Measurements from ENCODE around the gene CIZ1. TPM values are rescaled to one million over a fixed set of nuclear protein-coding genes. Genes with fewer than 3 reads are reported as not detected.

The CIZ1 gene
- total RNA-seq, 1 experiment from 2014 or later: 133 TPM

- Mint-ChIP-seq H3K27me3 (ENCODE audit: insufficient read depth, unreplicated experiment) (peaks cover 20% of the 10 kb centered on the region), H3K9me3 (ENCODE audit: unreplicated experiment) (no peaks in the 10 kb centered on the region), H3K27ac (ENCODE audit: low read depth, unreplicated experiment) (no peak overlapping the region), H3K36me3 (ENCODE audit: insufficient read depth, unreplicated experiment) (no peaks in the 10 kb centered on the region), H3K4me3 (ENCODE audit: unreplicated experiment) (no peak overlapping the region), H3K4me1 (ENCODE audit: insufficient read depth, unreplicated experiment) (no peaks in the 10 kb centered on the region)
- POLR2A ChIA-PET: no interaction called here
- DNase-seq (ENCODE audit: unreplicated experiment): no peak
- CTCF ChIA-PET: interaction anchor here (0.6 kb wide), 2 partner anchors 11 to 434 kb away, joined by 3 read pairs; no protein-coding TSS in a partner anchor
- intact Hi-C loops (cut with micrococcal nuclease): no loop called here
- no TSS peak for BruUV-seq (replicated peaks)
- TF ChIP-seq CTCF (IDR thresholded peaks at IDR 0.05; ENCODE audit: unreplicated experiment): no peak
Measured at GRCh38 chr9:128201441-128202369, 10.3 kb upstream of the CIZ1 start.

- no TSS peak for BruUV-seq (replicated peaks)
- peaks cover 4% of the 10 kb centered on the region for H3K4me1 Mint-ChIP-seq (ENCODE audit: insufficient read depth, unreplicated experiment)
- H3K4me3 Mint-ChIP-seq (ENCODE audit: unreplicated experiment): peak overlapping the region; percentile 91
- POLR2A ChIA-PET: interaction anchor here (1.4 to 2.0 kb wide), 3 partner anchors 23 to 148 kb away, joined by 3 to 7 read pairs (median 4); no protein-coding TSS in a partner anchor
- H3K36me3 Mint-ChIP-seq (ENCODE audit: insufficient read depth, unreplicated experiment): peaks cover 15% of the 10 kb centered on the region
- H3K27me3 Mint-ChIP-seq (ENCODE audit: insufficient read depth, unreplicated experiment): no peaks in the 10 kb centered on the region
- no peak for TF ChIP-seq CTCF (IDR thresholded peaks at IDR 0.05; ENCODE audit: unreplicated experiment)
- intact Hi-C loops (cut with micrococcal nuclease): loop anchor here (5.0 kb wide), 1 partner anchor 66 kb away; the partner anchor contains the start of gene PTGES2
- no peak overlapping the region for H3K27ac Mint-ChIP-seq (ENCODE audit: low read depth, unreplicated experiment)
- DNase-seq (ENCODE audit: unreplicated experiment): no peak
- CTCF ChIA-PET: interaction anchor here (0.6 to 1.1 kb wide), 2 partner anchors 10 to 81 kb away, joined by 3 read pairs; no protein-coding TSS in a partner anchor
- H3K9me3 Mint-ChIP-seq (ENCODE audit: unreplicated experiment): no peaks in the 10 kb centered on the region
Measured at GRCh38 chr9:128193469-128194096, 2.2 kb upstream of the CIZ1 start.

GRCh38 chr9:128192601-128193371 lies 1.4 kb upstream of the CIZ1 start:
- CTCF ChIA-PET: interaction anchor here (0.6 to 1.1 kb wide), 3 partner anchors 9 to 80 kb away, joined by 3 to 4 read pairs (median 3); no protein-coding TSS in a partner anchor

More at GRCh38 chr9:128192601-128193371, 1.4 kb upstream of the CIZ1 start:
- peak; percentile 79 for DNase-seq (ENCODE audit: unreplicated experiment)
- H3K27me3 Mint-ChIP-seq (ENCODE audit: insufficient read depth, unreplicated experiment): no peaks in the 10 kb centered on the region
- H3K4me3 Mint-ChIP-seq (ENCODE audit: unreplicated experiment): peak overlapping the region; percentile 91
- H3K4me1 Mint-ChIP-seq (ENCODE audit: insufficient read depth, unreplicated experiment): peaks cover 4% of the 10 kb centered on the region
- BruUV-seq (replicated peaks): no TSS peak
- peak overlapping the region; percentile 93 for H3K27ac Mint-ChIP-seq (ENCODE audit: low read depth, unreplicated experiment)
- intact Hi-C loops (cut with micrococcal nuclease): loop anchor here (5.0 kb wide), 1 partner anchor 65 kb away; the partner anchor contains the start of gene PTGES2
- POLR2A ChIA-PET: interaction anchor here (0.6 to 2.0 kb wide), 5 partner anchors 24 to 443 kb away, joined by 3 to 7 read pairs (median 4); no protein-coding TSS in a partner anchor
- no peak for TF ChIP-seq CTCF (IDR thresholded peaks at IDR 0.05; ENCODE audit: unreplicated experiment)
- H3K9me3 Mint-ChIP-seq (ENCODE audit: unreplicated experiment): no peaks in the 10 kb centered on the region
- peaks cover 23% of the 10 kb centered on the region for H3K36me3 Mint-ChIP-seq (ENCODE audit: insufficient read depth, unreplicated experiment)
